Right atrium auricular region (tissue), 2 donors: Measurements from ENCODE around the gene USP48. TPM values are rescaled to one million over a fixed set of nuclear protein-coding genes. Genes with fewer than 3 reads are reported as not detected.

Experiments used
- DNase-seq: peaks from one replicate; pipeline ENCODE4 v3.0.0-alpha.2; 2019; ENCODE audit warnings: low spot score
- H3K27ac ChIP-seq, 2 donors: fragments of 200-600 bp; sonication (generic); 1 replicate in 1 of 2; 2 replicates in 1 of 2; pipeline ENCODE4 v1.5.1; 2016 to 2019
- H3K27me3 ChIP-seq, 2 donors: fragments of 200-600 bp; sonication (generic); one replicate each; pipeline versions ENCODE4 v1.5.1 to v1.6.0; 2017 to 2019
- H3K36me3 ChIP-seq: fragments of 200-600 bp; sonication (generic); one replicate; pipeline ENCODE4 v1.5.1; 2016
- H3K4me1 ChIP-seq, 2 donors: fragments of 200-600 bp; sonication (generic); one replicate each; pipeline versions ENCODE4 v1.5.1 to v1.6.0; 2017 to 2019
- H3K4me3 ChIP-seq, 2 donors: fragments of 200-600 bp; sonication (generic); 1 replicate in 1 of 2; 2 replicates in 1 of 2; pipeline ENCODE4 v1.5.1; 2017 to 2019; ENCODE audit warnings: mild to moderate bottlenecking in 1 of 2, moderate library complexity in 1 of 2
- H3K9me3 ChIP-seq, 2 donors: fragments of 200-600 bp; sonication (generic); one replicate each; pipeline ENCODE4 v1.5.1; 2019
- CTCF ChIP-seq, 2 donors: fragments of 200-600 bp; sonication (generic); IDR thresholded peaks; one replicate each; pipeline ENCODE4 v1.5.1; 2019; ENCODE audit warnings: antibody characterized with exemption in 2 of 2
- total RNA-seq, 2 donors: library from RNA; depleted of rRNA; stranded (reverse); fragments of >200 nt; gene quantifications; one replicate each; pipeline ENCODE4 v1.1.0, GENCODE V29; 2016

The USP48 gene
- total RNA-seq, 2 donors from 2014 or later = 24.1 to 31.0 TPM

DNA sequence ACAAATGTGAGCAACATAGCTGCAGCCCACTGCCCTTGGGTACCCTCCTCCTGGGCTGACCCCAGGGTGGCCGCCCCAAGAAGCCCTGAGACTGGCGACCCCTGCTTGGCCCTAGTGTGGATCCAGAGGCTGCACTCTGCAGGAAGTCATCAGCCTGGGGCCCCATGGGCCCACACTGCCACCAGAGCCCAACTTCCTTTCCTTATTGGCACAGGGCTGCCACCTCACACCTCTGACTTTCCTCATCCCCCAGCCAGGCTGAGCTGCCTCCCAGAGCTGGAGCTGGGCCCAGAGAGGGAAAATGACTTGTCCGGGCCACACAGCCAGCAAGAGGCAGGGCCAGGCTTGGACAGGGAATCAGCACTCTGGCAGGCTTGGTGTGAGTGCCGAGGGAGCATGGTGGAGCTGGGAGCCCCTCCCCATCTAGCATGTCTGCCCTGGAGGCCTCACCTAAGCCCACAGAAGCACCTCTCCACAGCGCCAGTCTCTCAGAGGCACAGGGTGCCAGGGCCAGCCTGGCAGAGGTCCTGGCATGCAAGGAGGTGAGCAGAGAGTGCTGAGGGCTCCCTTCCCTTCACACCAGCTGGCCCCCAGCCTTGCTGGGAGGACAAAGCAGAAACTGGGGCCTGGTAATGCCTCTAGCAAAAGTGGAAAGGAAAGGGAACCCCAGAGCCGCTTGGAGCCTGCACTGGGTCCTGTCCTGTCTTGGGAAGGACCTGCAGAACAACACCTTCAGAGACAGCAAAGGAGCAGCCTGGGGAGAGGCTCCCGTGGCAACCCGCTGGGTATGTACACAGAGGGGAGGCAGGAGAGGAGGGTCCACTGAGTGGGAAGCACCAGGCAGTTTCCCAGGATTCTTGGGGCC is 117.0 kb downstream of the USP48 start:
- TF ChIP-seq CTCF (IDR thresholded peaks at IDR 0.05) = no peak
- Histone ChIP-seq H3K27me3 (peaks cover 0 to 3% of the 10 kb centered on the region in 2 donors), H3K4me1 (peaks cover 0 to 62% of the 10 kb centered on the region in 2 donors), H3K9me3 (no peaks in the 10 kb centered on the region), H3K27ac (peak overlapping the region; percentile 70 to 79), H3K36me3 (no peaks in the 10 kb centered on the region), H3K4me3 (no peak overlapping the region)
- DNase-seq = no peak

GRCh38 chr1:21664806-21665588 is 118.0 kb downstream of the USP48 start:
- H3K36me3 ChIP-seq = no peaks in the 10 kb centered on the region
- H3K27ac ChIP-seq = peak overlapping the region; percentile 70 to 79
- TF ChIP-seq CTCF (IDR thresholded peaks at IDR 0.05) = no peak
- no peak overlapping the region for H3K4me3 ChIP-seq
- H3K27me3 ChIP-seq = peaks cover 0 to 3% of the 10 kb centered on the region in 2 donors
- H3K9me3 ChIP-seq = no peaks in the 10 kb centered on the region
- no peak for DNase-seq
- peaks cover 0 to 60% of the 10 kb centered on the region in 2 donors for H3K4me1 ChIP-seq

GRCh38 chr1:21663951-21664805 is 118.8 kb downstream of the USP48 start:
- H3K4me3 ChIP-seq = no peak overlapping the region
- no peak for TF ChIP-seq CTCF (IDR thresholded peaks at IDR 0.05)
- H3K9me3 ChIP-seq = no peaks in the 10 kb centered on the region
- H3K36me3 ChIP-seq = no peaks in the 10 kb centered on the region
- H3K4me1 ChIP-seq = peaks cover 0 to 56% of the 10 kb centered on the region in 2 donors
- no peak for DNase-seq
- peak overlapping the region; percentile 20 to 65 for H3K27ac ChIP-seq
- H3K27me3 ChIP-seq = peaks cover 0 to 3% of the 10 kb centered on the region in 2 donors

GRCh38 chr1:21663248-21663950 is 119.5 kb downstream of the USP48 start:
- peaks cover 0 to 3% of the 10 kb centered on the region in 2 donors for H3K27me3 ChIP-seq
- TF ChIP-seq CTCF (IDR thresholded peaks at IDR 0.05) = no peak
- no peak for DNase-seq
- H3K27ac ChIP-seq = peak overlapping the region; percentile 63 to 65
- H3K36me3 ChIP-seq = no peaks in the 10 kb centered on the region
- H3K4me1 ChIP-seq = peaks cover 0 to 49% of the 10 kb centered on the region in 2 donors
- H3K4me3 ChIP-seq = no peak overlapping the region
- H3K9me3 ChIP-seq = no peaks in the 10 kb centered on the region
